Activated CD4-positive, alpha-beta T cell treated with anti-CD3 and anti-CD28 coated beads, Interleukin-2, amount 50 U/mL, for 16 hours (primary cell): ENCODE measurements around the gene NFATC1.

ENCODE experiments used
- DNase-seq: peaks from one replicate; pipeline ENCODE4 v3.0.0-alpha.2; 2020

Gene NFATC1

GRCh38 chr18:79405781-79406575 is 10.2 kb downstream of the NFATC1 start:
- peak; percentile 89 for DNase-seq

GRCh38 chr18:79406708-79407107 is 11.0 kb downstream of the NFATC1 start:
- DNase-seq = no peak

- no peak for DNase-seq
These were observed 13.6 kb downstream of the NFATC1 start for GRCh38 chr18:79409313-79409712.

- no peak for DNase-seq
These were observed 14.5 kb downstream of the NFATC1 start for GRCh38 chr18:79410171-79410641.

- no peak for DNase-seq
These were observed 15.2 kb downstream of the NFATC1 start for GRCh38 chr18:79410731-79411613.

- DNase-seq = no peak
These were observed 16.1 kb downstream of the NFATC1 start for GRCh38 chr18:79411614-79412526.

GRCh38 chr18:79413025-79413424 is 17.3 kb downstream of the NFATC1 start:
- no peak for DNase-seq

- no peak for DNase-seq
These were observed 17.7 kb downstream of the NFATC1 start for GRCh38 chr18:79413426-79413825.

GRCh38 chr18:79413901-79414300 is 18.2 kb downstream of the NFATC1 start:
- DNase-seq = no peak

- no peak for DNase-seq
These were observed 20.4 kb downstream of the NFATC1 start for GRCh38 chr18:79416022-79416676.

GRCh38 chr18:79416677-79417052 is 20.9 kb downstream of the NFATC1 start:
- DNase-seq = no peak

GRCh38 chr18:79418236-79418635 is 22.5 kb downstream of the NFATC1 start:
- no peak for DNase-seq

- no peak for DNase-seq
These were observed 22.9 kb downstream of the NFATC1 start for GRCh38 chr18:79418642-79419041.

GRCh38 chr18:79420033-79420745 is 24.5 kb downstream of the NFATC1 start:
- no peak for DNase-seq

- no peak for DNase-seq
These were observed 25.6 kb downstream of the NFATC1 start for GRCh38 chr18:79421275-79421857.

- no peak for DNase-seq
These were observed 26.5 kb downstream of the NFATC1 start for GRCh38 chr18:79422022-79422782.

GRCh38 chr18:79422783-79423165 is 27.0 kb downstream of the NFATC1 start:
- no peak for DNase-seq

GRCh38 chr18:79423211-79424007 is 27.7 kb downstream of the NFATC1 start:
- no peak for DNase-seq

GRCh38 chr18:79424008-79424565 is 28.4 kb downstream of the NFATC1 start:
- no peak for DNase-seq
